Measurements from ENCODE around the gene SOX6. TPM values are rescaled to one million over a fixed set of nuclear protein-coding genes. Genes with fewer than 3 reads are reported as not detected.

Gene SOX6
- total and polyA plus RNA-seq, 2 of the 13 experiments (the other 11 are each of a cell fraction or from before 2014, with no cell fraction given) = 2.6 to 11.2 TPM

DNA sequence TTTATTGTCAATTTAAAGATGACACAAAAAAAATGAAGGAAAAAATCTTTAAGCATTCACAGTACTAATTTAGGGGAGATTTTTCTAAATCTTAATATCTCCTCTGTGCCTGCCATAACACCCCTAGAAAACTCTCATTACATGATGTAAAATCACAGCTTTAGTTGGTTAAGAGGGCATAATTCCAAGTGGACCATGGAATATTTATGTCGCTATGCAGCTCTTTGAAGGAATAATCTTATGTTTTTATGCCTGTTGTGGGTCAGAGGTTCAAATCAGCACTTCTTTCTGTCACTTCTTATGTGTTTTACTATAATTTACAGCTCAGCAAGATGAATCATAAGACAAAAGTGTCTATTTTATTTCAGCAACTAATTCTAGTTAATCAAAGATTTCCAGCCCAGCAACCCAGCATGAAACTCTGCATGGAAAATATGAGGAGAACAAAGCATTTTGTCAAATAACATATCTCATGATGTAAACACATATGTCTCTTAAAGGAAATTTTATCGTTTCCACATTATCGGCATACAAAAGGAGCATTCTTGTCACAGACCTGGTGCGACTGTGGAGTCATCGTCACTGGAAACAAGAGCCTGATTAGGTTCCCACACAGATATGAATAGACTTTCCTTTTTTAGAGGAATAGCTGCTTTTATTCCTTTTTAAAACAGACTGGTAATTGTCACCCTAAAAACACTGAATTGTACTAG, 274.8 kb downstream of the SOX6 start:
- no TSS peak for BruUV-seq (replicated peaks)
- no peak for ATAC-seq
- no peak overlapping the region for H3K4me2 ChIP-seq (ENCODE audit: low read depth, low read length)
- H3K27me3 ChIP-seq (ENCODE audit: control insufficient read depth in 1 of 2, insufficient read depth in 2 of 2, low read length in 2 of 2) = no peaks in the 10 kb centered on the region
- no peaks in the 10 kb centered on the region for H3K79me2 ChIP-seq (ENCODE audit: insufficient read depth, low read length)
- TF ChIP-seq HDAC2 (CRISPR knock-in tag; IDR thresholded peaks at IDR 0.05) (no peak), ZNF556 (CRISPR knock-in tag; IDR thresholded peaks at IDR 0.05; ENCODE audit: borderline replicate concordance) (no peak), CAMTA2 (CRISPR knock-in tag; IDR thresholded peaks at IDR 0.05; ENCODE audit: borderline replicate concordance) (no peak), ZNF264 (CRISPR knock-in tag; IDR thresholded peaks at IDR 0.05) (no peak), ZSCAN29 (CRISPR knock-in tag; conservative IDR thresholded peaks at IDR 0.05) (no peak), ATRX (CRISPR knock-in tag; IDR thresholded peaks at IDR 0.05; ENCODE audit: borderline replicate concordance) (no peak), MBD4 (IDR thresholded peaks at IDR 0.05; ENCODE audit: borderline replicate concordance, low read length) (no peak)
- TF ChIP-seq, protein P1, sequence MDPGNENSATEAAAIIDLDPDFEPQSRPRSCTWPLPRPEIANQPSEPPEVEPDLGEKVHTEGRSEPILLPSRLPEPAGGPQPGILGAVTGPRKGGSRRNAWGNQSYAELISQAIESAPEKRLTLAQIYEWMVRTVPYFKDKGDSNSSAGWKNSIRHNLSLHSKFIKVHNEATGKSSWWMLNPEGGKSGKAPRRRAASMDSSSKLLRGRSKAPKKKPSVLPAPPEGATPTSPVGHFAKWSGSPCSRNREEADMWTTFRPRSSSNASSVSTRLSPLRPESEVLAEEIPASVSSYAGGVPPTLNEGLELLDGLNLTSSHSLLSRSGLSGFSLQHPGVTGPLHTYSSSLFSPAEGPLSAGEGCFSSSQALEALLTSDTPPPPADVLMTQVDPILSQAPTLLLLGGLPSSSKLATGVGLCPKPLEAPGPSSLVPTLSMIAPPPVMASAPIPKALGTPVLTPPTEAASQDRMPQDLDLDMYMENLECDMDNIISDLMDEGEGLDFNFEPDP (CRISPR knock-in tag; conservative IDR thresholded peaks at IDR 0.05) = no peak
- TF ChIP-seq, protein P2, sequence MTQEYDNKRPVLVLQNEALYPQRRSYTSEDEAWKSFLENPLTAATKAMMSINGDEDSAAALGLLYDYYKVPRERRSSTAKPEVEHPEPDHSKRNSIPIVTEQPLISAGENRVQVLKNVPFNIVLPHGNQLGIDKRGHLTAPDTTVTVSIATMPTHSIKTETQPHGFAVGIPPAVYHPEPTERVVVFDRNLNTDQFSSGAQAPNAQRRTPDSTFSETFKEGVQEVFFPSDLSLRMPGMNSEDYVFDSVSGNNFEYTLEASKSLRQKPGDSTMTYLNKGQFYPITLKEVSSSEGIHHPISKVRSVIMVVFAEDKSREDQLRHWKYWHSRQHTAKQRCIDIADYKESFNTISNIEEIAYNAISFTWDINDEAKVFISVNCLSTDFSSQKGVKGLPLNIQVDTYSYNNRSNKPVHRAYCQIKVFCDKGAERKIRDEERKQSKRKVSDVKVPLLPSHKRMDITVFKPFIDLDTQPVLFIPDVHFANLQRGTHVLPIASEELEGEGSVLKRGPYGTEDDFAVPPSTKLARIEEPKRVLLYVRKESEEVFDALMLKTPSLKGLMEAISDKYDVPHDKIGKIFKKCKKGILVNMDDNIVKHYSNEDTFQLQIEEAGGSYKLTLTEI (CRISPR knock-in tag; conservative IDR thresholded peaks at IDR 0.05) = no peak
- in situ Hi-C loops (cut with HindIII; ENCODE audit: extremely low pct_ligation_motif_present, low pct_unique_long_range_greater_than_20kb) = no loop called here
- H3K9me3 ChIP-seq (ENCODE audit: low read length) = no peaks in the 10 kb centered on the region
- WGBS (ENCODE audit: low lambda C conversion rate) = 61% methylated on average over 5 of the region's 5 CpGs
- H4K20me1 ChIP-seq (ENCODE audit: insufficient read depth, low read length) = no peaks in the 10 kb centered on the region
- H3K36me3 ChIP-seq (replicated peaks in 1 of 2; ENCODE audit: control insufficient read depth in 1 of 2, insufficient read depth in 2 of 2, low read length in 2 of 2) = no peaks in the 10 kb centered on the region
- no peak overlapping the region for H3K27ac ChIP-seq (ENCODE audit: extremely low read length, insufficient read depth, low read length)
- FAIRE-seq = no peak
- H3K4me3 ChIP-seq (replicated peaks in 1 of 3; ENCODE audit: insufficient read depth in 1 of 3, low read depth in 2 of 3, low read length in 3 of 3) = no peak overlapping the region
- no peak overlapping the region for H3K9ac ChIP-seq (ENCODE audit: insufficient read depth, low read depth, low read length)
- peaks cover 14% of the 10 kb centered on the region for H3K4me1 ChIP-seq (ENCODE audit: insufficient read depth, low read length)
- DNase-seq (ENCODE audit: low spot score) = no peak
- ChIA-PET CTCF (ENCODE audit: low intra/inter-chr PET ratio, low total read pairs) (no interaction called here), POLR2A (no interaction called here)
- intact Hi-C loops (cut with micrococcal nuclease; ENCODE audit: unreplicated experiment) = no loop called here
- no peak overlapping the region for H2AFZ ChIP-seq (ENCODE audit: low read length)
